HCEC 1CT (cell line): ENCODE measurements around the gene TSPEAR.

Experiments
- DNase-seq: peaks from one replicate; pipeline ENCODE4 v3.0.0-alpha.2; 2017

Gene TSPEAR

GRCh38 chr21:44718571-44718970 lies 7.2 kb upstream of the TSPEAR start:
- DNase-seq = no peak

GRCh38 chr21:44718093-44718492 lies 6.7 kb upstream of the TSPEAR start:
- no peak for DNase-seq

GRCh38 chr21:44716984-44717383 lies 5.6 kb upstream of the TSPEAR start:
- no peak for DNase-seq

DNA sequence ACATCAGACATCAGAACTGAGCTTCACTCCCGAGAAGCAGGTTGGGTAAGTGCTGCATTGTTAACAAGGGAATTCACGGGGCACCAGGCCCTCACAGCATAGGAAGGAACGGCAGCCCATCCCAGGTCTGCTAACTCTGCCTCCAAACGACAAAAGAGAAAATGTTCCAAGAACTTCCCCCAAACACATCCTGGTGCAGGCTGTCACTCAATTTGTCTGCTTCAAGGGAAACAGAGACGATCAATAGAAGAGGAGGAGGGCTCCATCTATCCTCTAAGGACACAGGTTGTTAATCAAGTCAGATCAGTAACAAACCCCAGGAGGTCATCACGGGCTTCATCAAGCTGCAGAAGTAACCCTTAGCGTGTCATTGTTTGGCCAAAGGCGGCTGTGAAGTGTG lies 3.5 kb upstream of the TSPEAR start:
- no peak for DNase-seq

- no peak for DNase-seq
These were observed 2.5 kb upstream of the TSPEAR start for GRCh38 chr21:44713846-44714245.

DNA sequence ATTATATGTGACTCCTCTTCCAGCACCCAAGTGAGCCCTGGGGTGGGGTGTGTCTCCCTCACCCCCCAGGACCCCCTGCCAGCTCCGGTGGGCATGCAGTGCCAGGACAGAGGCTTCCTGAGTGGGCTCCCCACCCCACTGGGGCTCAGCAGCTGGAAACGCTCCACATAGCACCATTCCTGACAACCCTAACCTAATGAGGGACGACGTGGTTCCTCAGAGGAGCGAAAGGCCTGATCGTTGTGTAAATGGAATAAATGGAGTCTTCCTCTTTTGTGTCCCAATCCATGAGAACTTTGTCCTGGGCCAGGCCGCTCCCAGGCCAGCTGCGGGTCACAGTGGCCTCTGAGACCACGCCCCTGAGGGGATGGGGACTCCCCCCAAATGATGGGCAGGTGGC lies 1.8 kb upstream of the TSPEAR start:
- DNase-seq = no peak

DNA sequence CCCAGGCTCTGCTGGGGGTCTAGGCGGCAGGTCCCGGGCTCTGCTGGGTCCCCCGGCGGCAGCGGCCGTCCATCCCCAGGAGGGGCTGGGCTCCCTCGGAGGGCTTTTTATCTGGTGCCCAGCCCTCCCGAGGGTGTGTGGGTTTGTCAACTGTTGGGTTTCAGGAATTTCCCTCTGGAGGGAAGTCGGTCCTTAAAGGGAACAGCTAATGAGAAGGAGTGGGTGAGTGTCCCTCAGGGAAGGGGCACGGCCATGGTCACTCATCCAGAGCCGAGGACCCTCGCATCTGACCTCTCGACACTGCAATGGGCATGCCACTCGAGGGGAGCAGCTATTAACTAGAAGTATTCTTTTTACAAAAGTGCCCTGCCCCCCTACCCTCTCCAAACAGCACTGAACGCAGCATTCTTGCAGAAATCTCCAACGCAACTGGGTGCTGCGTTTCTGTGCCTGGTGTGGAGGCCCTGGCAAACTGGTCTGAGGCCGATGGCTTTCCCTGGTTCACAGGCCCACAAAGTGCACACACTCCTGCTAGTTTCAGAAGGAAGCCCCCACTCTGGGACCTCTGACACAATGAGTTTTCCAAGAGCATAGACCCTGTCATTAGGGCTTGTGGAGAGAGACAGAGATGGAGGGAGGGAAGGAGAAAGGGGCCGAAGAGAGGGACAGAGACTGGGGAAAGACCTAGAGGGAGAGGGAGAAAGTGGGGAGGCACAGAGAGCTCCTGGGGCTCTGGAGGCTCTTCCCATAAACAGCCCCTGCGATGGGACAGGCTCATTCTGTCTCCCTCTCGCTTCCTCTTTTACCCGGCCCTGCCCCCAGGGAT lies 1.0 kb upstream of the TSPEAR start:
- no peak for DNase-seq

DNA sequence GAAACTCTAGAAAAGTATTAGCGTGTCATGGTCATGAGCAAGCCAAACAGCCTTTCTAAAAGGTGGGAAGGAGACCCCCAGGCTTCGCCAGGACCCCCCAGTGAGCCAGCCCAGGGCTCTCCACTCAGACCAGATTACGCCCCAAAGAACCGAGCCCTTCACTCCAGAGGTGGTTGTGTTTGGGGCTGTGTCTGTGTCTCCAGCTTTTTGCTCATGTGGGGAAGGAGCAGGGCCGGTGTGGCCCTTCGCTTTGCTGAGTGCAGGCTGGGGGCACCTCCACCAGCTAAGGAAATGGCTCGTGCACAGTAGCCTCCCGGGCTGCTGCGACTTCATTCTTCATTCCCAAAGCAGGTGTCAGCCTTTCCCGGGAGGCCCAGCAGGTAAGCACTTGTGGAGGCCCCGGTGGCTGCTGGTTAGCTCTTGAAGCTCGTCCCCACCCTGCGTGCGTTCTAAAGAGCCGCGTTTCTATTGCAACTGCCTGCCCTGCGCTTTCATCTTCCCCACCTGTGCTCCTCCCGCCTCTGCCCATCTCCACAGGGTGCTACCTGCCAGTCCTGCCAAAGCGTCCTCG lies 531 bp downstream of the TSPEAR start:
- DNase-seq = no peak

DNA sequence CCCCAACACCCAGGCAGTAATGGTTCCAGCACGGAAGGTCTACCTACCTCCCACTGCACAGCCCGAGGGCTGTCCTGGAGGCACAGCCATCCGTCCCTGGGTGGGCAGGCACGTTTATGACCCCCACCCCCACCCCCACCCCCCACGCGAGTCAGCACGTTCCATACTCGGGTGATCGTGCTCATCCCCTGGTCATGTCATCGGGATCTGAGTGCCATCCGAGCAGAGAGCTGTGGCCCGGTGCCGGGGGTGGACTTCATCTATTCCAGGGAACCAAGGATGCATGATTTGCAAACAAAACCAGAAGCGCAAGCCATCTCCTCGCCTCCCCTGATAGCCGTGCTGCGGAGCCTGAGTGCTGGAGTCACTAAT lies 1.1 kb downstream of the TSPEAR start:
- no peak for DNase-seq

DNA sequence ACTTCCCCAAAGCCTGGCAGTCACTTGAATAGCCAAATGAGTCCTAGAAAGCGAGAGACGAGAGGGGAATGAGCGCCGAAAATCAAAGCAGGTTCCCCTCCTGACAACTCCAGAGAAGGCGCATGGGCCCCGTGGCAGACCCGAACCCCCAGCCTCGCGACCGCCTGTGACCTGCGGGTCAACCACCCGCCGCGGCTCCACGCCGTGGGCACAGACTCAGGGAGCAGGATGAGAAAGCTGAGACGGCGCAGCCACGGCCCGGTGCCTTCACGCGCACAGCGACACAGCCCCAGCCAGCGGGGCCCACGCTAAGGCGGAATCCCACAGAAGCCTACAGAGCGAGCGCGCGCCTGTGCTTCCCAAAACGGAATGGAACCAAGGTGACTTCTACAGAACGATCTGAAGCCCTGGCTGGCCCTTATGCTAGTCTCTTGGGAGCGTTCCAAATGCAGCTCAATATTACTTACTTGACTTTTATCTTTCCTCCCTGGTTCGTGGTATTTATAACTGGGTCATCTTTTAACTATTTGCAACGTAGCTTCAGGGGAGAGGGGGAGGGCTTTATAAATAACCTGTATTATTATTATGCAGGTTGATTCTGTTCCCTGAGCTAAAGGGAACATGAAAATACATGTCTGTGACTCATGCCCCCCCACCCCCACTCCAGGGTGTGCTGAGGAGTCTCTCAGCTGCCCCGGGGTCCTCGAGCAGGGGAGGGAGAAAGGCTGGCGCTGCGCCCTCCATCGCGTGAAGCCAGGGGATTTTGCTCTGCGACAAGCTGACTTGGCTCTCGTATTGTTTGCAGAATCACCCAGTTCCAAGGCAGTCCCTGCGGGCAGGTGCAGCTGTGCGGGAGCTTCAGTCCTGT lies 1.7 kb downstream of the TSPEAR start:
- no peak for DNase-seq

- no peak for DNase-seq
These were observed 2.4 kb downstream of the TSPEAR start for GRCh38 chr21:44708866-44709425.

DNA sequence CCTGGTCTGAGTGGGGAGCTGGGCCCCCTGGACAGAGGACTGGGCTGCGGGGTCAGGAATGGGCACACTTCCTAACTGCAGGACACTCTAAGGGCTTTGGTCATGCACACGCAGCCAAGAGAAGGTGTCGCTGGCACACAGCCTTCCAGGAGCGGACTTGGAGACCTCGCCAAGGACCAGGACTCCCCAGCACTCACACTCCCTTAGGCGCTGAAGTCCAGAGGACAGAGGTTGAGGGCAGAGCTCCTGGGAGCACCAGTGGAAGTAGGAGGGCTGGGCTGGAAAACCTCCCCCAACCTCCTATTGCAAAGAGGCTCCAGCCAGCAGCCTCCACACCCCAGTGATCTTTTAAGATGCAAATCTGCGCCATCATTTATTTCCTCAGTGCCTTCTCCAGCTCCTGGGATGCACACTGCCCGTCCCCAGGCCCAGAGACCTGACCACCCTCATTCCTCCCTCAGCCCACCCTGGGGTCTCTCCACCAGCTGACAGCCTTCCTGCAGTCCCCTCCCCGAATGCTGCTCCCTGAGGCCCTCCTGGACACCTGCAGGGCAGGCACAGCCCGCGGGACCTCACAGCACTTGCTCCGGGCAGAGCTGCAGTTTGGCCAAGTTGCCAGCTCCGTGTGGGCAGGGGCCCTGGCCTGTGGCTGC lies 3.0 kb downstream of the TSPEAR start:
- DNase-seq = no peak

GRCh38 chr21:44706706-44707581 lies 4.4 kb downstream of the TSPEAR start:
- DNase-seq = no peak

- DNase-seq = no peak
These were observed 5.2 kb downstream of the TSPEAR start for GRCh38 chr21:44706026-44706705.

- DNase-seq = no peak
These were observed 6.8 kb downstream of the TSPEAR start for GRCh38 chr21:44704636-44705001.

DNA sequence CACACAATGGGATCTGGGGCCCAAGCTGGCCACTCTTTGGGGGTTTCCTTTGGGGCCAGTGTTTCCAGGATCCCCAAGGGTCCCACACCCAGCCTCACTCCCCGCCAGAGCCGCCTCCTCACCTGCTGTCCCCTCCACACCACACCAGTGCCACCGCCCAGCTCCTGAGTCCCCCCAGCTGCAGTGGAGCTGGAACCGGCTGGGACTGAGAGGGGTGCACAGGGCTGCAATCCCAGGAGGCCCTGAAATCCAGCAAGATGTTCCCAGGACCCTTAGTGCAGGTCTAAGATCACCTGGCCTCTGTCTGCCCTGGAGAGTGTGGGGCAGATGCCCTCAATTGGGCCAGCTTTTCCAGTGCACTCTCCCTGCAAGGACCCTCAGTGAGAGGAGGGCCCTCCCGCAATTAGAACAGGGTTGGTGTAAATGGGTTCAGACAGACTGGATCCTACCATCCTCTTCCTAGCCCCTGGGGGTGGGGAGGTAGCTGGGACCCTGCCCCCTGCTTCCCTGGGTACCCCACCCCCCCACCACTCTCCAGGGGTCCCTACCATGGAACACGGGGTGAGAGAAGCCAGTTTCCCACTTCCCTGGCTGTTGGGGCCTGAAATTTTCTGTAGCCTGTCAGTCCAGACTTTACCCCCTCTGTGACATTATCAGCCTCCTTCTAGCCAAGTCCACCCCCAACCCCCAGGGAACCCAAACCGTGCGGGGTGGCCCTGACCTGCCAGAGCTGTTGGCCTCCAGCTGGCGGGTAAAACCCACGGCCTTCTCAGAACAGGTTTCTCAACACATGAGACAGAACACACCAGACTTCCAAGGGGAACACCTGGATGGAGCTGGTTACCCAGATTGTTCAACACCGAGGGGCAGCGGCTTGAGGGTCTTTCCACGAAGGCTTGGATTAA lies 7.4 kb downstream of the TSPEAR start:
- no peak for DNase-seq

DNA sequence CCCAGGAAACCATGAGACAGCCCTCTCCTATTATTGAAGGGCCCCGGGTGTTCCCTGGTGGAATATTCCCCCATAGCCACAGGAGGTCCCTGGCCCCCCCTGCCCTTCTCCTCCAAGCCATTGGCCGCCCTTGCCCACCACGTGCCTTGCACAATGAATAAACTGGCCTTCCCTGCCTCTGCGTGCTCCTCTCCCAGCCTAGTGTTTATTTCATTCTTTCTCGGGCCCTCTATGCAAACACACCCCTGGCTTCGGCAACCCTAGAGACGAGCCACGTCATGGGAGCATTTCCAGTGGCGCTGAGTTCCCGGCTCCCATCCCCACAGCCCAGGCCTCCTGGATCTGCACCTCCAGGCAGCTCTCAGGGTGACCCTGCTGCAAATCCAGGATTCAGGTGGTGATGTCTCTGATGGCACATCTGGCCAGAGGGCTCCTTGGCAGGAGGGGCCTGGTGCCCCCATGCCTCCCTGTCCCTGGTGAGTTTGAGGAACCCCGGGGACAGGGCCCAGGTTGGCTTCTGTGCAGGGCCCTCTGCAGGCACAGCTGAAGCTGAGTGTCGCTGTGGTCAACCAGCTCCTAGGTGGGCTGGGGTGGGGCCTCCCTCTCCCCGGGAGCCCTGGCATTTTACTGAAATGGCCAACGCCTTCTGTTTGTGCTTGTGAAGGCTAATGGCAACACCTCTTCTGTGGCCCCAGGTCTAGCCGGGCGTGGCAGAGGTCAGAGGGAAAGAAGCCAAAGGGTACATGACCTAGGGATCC lies 8.2 kb downstream of the TSPEAR start:
- DNase-seq = no peak

GRCh38 chr21:44702111-44702972 lies 9.0 kb downstream of the TSPEAR start:
- no peak for DNase-seq

DNA sequence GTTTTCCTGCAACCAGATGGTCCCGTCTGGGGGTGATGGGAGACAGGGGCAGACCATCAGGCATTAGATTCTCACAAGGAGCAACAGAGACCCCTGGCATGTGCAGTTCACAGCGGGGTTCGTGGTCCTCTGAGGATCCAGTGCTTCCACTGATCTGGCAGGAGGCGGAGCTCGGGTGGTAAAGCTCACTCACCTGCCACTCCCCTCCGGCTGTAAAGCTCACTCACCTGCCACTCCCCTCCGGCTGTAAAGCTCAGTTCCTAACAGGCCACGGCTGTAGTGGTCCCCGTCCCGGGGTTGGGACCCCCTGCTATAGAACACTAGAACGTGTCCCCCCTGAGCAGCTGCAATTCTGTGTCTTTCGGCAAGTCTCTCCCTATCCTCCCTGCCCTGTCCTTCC lies 9.8 kb downstream of the TSPEAR start:
- no peak for DNase-seq
